Colon (tissue), 2 donors: Measurements from ENCODE around the gene DTNBP1.

Experiments
- FAIRE-seq: peaks from 2 replicates; lab custom pipeline; 2012; peaks lifted over from hg19 to GRCh38; lab: Jason Lieb, UNC
- donor health status: control.
- donor health status: control.

The DTNBP1 gene

GRCh38 chr6:15531973-15532372 is 130.9 kb downstream of the DTNBP1 start:
- FAIRE-seq: no peak

- no peak for FAIRE-seq
Measured at GRCh38 chr6:15530411-15530810, 132.4 kb downstream of the DTNBP1 start.

GRCh38 chr6:15528870-15529269 is 134.0 kb downstream of the DTNBP1 start:
- FAIRE-seq: no peak

GRCh38 chr6:15527838-15528617 is 134.8 kb downstream of the DTNBP1 start:
- FAIRE-seq: no peak

GRCh38 chr6:15526212-15526701 is 136.6 kb downstream of the DTNBP1 start:
- FAIRE-seq: no peak

- no peak for FAIRE-seq
Measured at GRCh38 chr6:15524861-15525401, 137.9 kb downstream of the DTNBP1 start.

- FAIRE-seq: no peak
Measured at GRCh38 chr6:15523679-15524630, 138.9 kb downstream of the DTNBP1 start.

GRCh38 chr6:15522856-15523529 is 139.8 kb downstream of the DTNBP1 start:
- FAIRE-seq: no peak

GRCh38 chr6:15522427-15522826 is 140.4 kb downstream of the DTNBP1 start:
- FAIRE-seq: no peak

- FAIRE-seq: no peak
Measured at GRCh38 chr6:15522026-15522425, 140.8 kb downstream of the DTNBP1 start.

- FAIRE-seq: no peak
Measured at GRCh38 chr6:15521582-15521981, 141.2 kb downstream of the DTNBP1 start.

- no peak for FAIRE-seq
Measured at GRCh38 chr6:15520626-15521203, 142.1 kb downstream of the DTNBP1 start.

- FAIRE-seq: no peak
Measured at GRCh38 chr6:15519681-15520080, 143.1 kb downstream of the DTNBP1 start.

GRCh38 chr6:15518878-15519277 is 143.9 kb downstream of the DTNBP1 start:
- FAIRE-seq: no peak

- no peak for FAIRE-seq
Measured at GRCh38 chr6:15518057-15518456, 144.8 kb downstream of the DTNBP1 start.

- FAIRE-seq: no peak
Measured at GRCh38 chr6:15517600-15517999, 145.2 kb downstream of the DTNBP1 start.

- FAIRE-seq: no peak
Measured at GRCh38 chr6:15516923-15517560, 145.8 kb downstream of the DTNBP1 start.

GRCh38 chr6:15516378-15516777 is 146.4 kb downstream of the DTNBP1 start:
- no peak for FAIRE-seq

- FAIRE-seq: no peak
Measured at GRCh38 chr6:15515660-15516375, 147.0 kb downstream of the DTNBP1 start.

- FAIRE-seq: no peak
Measured at GRCh38 chr6:15515226-15515625, 147.6 kb downstream of the DTNBP1 start.
